NOMO-1 treated with dmso at 0.1 percent for 144 hours (cell line): ENCODE data around the gene SLC18B1.
A peak's percentile ranks its signal among the peaks of the same experiment; 100 is the strongest.

Source experiments
- DNase-seq: peaks from one replicate; lab custom pipeline; 2025; ENCODE audit not compliant: unreplicated experiment; lab: John Stamatoyannopoulos, UW

SLC18B1 gene

DNA sequence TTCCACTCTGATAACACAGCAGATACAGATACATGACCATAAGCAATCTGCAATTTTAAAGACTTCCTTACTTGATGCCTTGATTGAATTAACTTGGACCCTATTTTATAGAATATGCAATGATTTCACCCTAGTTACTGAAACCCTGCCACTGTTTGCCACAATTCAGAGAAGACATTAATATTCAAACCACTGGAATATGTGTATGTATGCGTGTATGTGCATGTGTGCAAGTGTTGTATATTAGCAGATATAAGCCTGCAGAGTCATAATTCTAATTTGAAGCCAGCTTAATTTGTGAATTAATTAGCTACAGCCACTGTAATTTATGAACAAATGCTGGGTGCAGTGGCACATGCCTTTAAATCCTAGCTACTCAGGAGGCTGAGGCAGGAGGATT, 50.0 kb downstream of the SLC18B1 start:
- DNase-seq, result no peak

DNA sequence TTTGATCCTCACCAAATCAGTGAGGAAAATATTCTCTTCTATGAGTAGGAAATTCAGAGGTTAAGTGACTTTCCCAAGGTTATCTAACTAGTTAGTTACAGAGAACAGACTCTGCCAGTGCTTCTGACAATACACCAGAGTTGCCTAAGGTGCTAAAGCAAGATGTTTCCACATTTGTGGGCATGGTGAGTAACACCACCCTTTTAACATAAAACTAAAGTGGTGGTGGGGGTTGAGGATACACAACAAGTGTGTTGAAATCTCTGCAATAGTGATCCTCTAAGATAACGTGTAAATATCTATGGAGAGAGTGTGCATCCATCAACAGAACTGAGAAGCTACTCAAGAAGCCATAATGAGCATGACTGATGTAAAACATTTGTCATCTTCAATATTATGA, 52.4 kb downstream of the SLC18B1 start:
- peak; percentile 74 for DNase-seq

DNA sequence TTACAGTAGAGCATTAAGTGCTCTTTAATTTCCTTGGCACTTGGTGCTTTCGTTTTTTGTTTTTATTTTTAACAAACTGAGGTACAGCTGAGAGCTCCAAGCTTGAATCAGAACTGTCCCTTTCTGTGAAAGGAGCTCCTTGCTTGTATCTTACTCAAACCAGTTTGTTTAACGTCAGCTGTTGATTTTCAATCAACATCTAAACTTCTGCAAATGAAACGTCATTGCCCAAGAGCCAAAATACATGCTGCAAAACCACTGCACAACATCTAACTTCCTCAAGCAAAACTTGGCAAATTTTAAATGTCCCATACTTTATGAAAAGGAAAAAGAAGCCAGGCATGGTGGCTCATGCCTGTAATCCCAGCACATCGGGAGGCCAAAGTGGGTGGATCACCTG, 55.9 kb downstream of the SLC18B1 start:
- DNase-seq, result peak; percentile 48

DNA sequence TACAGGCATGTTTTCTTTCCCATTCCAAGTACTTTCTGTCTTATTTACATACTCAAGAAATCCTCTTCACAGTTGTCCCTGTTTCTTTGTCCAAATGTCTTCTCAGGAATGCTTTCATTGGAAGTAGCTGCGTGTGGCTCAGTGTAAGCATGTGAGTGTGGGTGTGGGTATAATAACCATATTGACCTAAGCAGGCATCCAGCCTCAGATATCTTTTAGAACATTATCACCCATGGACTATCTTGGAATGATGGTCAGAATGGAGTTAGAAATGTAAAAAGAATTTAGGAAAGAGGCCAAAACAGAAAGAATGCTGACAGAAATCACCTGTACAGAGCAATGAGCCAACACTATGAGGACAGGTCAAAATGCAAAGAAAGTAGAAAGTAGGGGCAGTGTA, 57.2 kb downstream of the SLC18B1 start:
- DNase-seq, result no peak

DNA sequence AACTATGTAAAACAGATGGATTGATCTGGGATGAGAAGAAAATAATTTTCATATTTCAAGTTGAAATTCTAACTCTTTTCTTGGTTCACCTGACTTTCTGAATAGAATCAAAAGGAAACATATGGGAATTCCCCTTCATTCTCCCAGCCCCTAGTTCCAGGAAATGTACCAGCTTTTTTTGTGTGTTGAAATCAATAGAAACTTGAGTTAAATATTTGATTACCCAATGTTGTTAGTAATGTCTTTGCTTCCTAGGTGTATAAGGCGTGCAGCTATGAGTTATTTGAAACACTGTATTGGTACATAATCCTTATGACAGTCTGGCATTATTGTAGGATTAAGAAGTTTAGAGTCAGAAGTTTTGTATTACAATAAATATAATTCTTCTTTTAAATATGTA, 62.2 kb downstream of the SLC18B1 start:
- no peak for DNase-seq

DNA sequence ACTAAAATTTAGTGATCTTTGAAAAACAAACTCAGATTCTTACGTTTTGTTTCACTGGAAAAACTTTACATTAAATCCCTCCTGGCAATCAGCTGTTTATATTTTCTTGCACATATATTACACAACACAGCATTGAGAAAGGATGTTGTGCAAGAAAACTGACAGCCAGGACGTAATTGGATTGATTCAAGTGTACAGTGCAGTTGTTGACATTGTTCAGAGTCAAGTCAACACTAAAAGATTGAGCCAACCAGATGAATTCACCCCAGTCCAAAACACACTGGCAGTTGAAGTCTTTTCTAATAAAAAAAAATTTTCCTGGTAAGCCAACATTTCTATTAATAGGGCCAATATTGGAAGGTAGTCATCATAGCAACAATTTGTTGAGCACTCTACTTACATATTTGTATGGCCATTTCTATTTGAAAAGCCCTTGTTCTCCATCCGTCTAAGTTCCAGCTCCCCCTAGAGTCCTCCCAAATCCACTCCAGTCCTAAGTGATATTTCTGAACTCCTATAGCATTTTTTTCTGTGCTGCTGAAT, 63.7 kb downstream of the SLC18B1 start:
- peak; percentile 50 for DNase-seq

DNA sequence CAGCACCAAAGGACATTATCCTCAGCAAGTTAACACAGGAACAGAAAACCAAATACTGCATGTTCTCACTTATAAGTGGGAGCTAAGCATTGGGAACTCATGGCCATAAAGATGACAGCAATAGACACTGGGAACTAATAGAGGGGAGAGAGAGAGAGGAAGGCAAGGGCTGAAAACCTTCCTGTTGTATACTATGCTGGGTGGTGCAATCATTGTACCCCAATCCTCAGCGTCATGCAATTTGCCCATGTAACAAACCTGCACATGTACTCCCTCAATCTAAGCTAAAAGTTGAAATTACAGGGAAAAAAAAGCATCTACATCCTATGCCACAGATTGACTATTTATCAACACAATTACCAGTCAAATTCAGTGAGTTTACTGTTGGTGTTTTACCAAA, 64.6 kb downstream of the SLC18B1 start:
- no peak for DNase-seq

DNA sequence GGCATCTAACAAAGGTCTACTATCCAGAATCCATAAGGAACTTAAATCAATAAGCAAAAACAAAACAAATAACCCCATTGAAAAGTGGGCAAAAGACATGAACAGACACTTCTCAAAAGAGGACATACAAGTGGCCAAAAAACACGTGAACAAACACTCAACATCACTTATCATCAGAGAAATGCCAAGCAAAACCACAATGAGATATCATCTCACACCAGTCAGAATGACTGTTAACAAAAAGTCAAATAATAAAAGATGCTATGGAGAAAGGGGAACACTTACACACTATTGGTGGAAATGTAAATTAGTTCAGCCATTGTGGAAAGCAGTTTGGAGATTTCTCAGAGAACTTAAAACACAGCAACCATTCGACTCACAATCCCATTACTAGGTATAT, 65.2 kb downstream of the SLC18B1 start:
- no peak for DNase-seq

DNA sequence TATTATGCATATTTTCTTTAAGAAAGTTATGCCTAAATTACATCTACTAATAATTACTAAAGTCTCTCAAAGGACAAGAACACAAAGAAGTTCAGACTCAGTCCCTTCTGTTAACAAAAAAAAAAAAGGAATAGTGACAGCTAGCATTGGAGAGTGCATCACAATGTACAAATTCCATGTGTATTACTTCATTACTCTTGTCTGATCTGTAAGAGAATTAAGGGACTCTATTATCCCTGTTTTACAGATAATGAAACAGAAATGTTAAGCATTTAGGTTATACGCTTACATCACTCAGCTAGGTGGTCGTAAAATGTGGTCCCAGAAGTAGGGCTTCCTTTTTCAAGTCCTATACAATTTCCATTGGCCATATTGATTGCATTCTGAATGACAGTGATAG, 67.4 kb downstream of the SLC18B1 start:
- no peak for DNase-seq

DNA sequence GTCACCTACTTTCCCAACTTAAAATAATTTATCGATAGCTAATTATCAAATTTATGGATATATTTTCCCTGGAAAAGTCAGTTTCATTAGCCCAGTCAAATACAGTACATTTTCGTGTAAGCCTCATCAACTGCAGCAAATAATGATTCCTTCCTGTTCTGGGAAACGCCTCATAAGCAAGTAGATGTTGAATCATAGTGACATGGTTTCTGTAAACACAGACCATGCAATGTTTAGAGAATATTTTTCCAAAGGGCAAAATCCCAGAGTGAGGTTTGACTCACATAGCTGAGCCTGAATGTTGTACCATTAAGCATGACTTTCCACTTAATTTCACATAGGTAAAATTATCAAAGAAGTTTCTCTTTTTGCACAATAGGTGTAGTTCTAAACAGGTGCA, 67.9 kb downstream of the SLC18B1 start:
- DNase-seq, result no peak

DNA sequence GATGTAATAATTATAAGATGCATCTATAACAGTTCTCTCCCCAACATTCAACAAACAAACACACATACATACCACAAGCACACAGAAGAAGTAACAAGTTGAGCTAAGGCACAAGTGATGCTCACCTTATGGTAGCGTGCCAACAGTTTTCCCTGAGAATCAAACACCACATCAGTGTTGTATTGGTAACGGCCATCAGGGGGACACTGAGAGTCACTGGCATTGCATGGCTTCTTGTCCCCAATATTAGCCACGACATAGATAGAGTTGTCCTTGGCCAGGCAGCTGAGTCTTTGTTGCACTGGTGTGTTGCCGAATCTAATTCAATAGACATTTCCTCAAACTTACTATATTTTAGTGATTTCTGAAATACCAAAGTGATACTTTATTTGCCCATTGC, 69.8 kb downstream of the SLC18B1 start:
- DNase-seq, result no peak

DNA sequence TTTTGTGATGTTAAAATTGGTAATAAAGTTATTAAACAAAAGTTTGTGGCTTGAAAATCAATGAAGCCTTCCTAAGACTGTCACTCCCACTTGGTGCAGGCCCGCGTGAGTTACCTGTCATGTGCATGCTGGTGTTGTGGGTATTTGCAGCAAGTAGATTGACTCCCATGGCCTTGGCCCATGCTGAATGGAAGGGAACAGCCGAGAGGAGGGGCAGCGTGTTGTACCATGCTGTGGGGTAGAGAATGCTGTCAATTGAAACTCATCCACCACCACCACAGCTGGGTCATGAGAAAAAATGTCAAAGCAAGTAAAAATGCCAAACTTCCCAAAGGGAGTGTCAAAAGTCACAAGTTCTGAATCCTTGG, 71.8 kb downstream of the SLC18B1 start:
- DNase-seq, result no peak

DNA sequence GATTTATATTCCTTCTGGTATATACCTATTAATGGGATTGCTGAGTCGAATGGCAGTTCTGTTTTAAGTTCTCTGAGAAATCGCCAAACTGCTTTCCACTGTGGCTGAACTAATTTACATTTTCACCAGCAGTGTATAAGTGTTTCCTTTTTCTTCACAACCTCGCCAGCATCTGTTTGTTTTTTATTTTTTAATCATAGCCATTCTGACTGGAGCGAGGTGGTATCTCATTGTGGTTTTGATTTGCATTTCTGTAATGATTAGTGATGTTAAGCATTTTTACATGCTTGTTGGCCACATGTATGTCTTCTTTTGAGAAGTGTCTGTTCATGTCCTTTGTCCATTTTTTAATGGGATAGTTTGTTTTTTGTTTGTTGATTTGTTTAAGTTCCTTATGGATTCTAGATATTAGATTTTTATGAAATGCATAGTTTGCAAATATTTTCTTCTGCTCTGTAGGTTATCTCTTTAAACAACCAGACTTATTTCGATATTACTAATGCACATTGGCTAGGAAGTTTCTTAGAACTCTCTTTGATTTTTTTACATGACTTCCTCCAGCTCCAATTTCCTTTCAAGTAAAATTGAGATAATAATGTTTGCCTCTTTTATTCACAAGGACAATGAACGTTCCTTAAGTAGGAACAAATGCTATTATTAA, 72.4 kb downstream of the SLC18B1 start:
- DNase-seq, result no peak

DNA sequence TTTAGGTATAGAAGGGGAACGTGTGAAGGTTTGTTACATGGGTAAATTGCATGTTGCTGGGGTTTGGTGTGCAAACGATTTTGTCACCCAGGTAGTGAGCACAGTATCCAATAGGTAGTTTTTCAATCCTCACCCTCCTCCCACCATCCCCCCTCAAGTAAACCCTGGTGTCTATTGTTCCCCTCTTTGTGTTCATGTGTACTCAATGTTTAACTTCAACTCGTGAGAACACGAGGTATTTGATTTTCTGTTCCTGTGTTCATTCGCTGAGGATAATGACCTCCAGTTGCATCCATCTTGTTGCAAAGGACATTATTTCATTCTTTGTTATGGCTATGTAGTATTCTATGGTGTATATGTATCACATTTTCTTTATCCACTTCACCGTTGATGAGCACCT, 73.0 kb downstream of the SLC18B1 start:
- DNase-seq, result no peak

DNA sequence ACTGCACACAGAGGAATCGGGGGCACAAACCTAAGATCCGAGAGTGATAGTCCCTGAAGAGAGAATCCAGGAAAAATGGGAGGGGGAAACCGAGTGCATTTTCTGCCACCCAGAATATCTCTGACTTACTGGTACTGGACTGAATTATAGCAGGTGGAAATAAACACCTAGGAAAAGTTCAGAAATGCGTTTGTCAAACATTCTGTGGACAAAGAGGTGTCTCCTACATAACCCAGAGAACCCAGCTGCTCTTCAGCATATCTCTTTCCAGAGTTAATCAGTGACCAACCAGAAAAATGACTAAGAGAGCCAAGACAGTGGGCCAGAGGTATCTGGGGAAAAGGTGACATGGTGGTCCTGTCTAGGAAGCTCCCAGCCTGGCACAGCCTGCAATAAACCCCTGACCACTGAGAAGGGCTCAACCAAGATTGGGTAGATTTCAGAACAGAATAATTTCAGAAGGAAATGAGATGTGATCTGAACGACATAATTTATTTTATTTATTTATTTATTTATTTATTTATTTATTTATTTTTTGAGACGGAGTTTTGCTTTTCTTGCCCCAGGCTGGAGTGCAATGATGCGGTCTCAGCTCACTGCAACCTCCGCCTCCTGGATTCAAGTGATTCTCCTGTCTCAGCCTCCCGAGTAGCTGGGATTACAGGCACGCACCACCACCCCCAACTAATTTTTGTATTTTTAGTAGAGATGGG, 78.5 kb downstream of the SLC18B1 start:
- no peak for DNase-seq
